ENCODE measurements around the gene UPK3A. TPM values are rescaled to one million over a fixed set of nuclear protein-coding genes. Genes with fewer than 3 reads are reported as not detected.
A peak's percentile ranks its signal among the peaks of the same experiment; 100 is the strongest.

Gene UPK3A
- total and polyA plus RNA-seq, 2 experiments from 2014 or later = 0.47 TPM; not detected in 1

DNA sequence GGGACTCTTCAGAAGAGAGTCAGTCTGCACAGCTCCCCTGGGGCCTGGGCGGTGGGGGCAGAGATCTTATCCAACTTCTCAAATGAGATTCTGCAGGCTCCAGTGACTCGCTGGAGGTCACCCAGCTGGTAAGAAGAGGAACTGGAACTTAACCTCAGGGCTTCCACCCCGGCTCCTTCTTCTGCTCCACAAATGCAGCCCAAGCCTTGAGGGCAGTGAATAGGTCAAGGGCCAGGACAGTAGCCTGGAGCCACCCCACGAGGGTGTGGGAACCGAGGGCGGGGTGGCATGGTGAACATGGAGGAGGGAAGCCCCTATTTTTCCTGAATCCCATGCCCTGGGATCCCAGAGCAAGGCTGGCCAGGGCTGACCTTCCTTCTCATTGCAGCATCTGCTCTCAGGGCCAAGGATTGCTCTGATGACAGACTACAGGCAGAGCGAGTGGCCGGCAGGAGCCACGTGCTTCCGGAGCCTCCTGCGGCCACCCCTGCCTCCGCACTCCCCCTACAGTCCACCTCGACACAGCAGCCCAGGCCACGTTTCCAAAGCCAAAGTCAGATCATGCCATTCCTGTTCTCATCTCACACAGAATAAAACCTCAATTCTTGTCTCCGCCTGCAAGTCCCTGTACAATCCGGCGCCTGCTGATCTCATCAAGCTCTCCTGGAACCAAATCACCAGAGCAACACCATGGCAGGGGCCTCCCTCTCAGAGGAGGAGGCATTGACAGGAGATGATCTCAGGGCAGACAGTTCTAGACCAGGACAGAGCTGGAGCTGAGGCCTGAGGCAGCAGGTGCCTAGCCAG lies 21.1 kb upstream of the UPK3A start:
- Mint-ChIP-seq H3K36me3 (ENCODE audit: low read depth) (no peaks in the 10 kb centered on the region), H3K4me3 (no peak overlapping the region; the same call in 2 of the 3 replicates), H3K9me3 (no peaks in the 10 kb centered on the region), H3K27me3 (ENCODE audit: insufficient read depth, low read depth, poor library complexity) (peaks cover 19% of the 10 kb centered on the region), H3K27ac (no peak overlapping the region), H3K4me1 (peaks cover 8% of the 10 kb centered on the region)
- Histone ChIP-seq H3K4me3 (no peak overlapping the region), H3K9me2 (ENCODE audit: insufficient read depth) (no peaks in the 10 kb centered on the region), H3F3A (replicated peaks; ENCODE audit: low read depth) (0 out of 2 replicates have a peak, but pooled peaks cover 6% of the 10 kb centered on the region), H2AFZ (peak overlapping the region; percentile 92), H3K36me3 (ENCODE audit: insufficient read depth) (no peaks in the 10 kb centered on the region), H3K4me1 (ENCODE audit: insufficient read depth) (peaks cover 3% of the 10 kb centered on the region; the same call in 1 of the 2 replicates), H3K27me3 (ENCODE audit: insufficient read depth) (peaks cover 5% of the 10 kb centered on the region; the same call in 1 of the 2 replicates), H4K20me1 (replicated peaks; ENCODE audit: insufficient read depth) (no peaks in the 10 kb centered on the region), H3K27ac (ENCODE audit: low read depth) (no peak overlapping the region), H3K4me2 (no peak overlapping the region), H3K79me2 (replicated peaks; ENCODE audit: insufficient read depth) (no peaks in the 10 kb centered on the region)
- ATAC-seq = peak; percentile 69
- DNase-seq (ENCODE audit: low spot score) = peak; percentile 85
- no peak for TF ChIP-seq EZH2 (IDR thresholded peaks at IDR 0.05; ENCODE audit: low read depth, unreplicated experiment)
- no peak for TF ChIP-seq ETS1 (IDR thresholded peaks at IDR 0.05)
- no peak for TF ChIP-seq ZNF462 (CRISPR knock-in tag; IDR thresholded peaks at IDR 0.05)
- TF ChIP-seq EZH2phosphoT487 (IDR thresholded peaks at IDR 0.05; ENCODE audit: unreplicated experiment) = no peak
- TF ChIP-seq POLR2AphosphoS5 (IDR thresholded peaks at IDR 0.05; ENCODE audit: low read depth) = no peak
- TF ChIP-seq CREB1 (CRISPR knock-in tag; IDR thresholded peaks at IDR 0.05; ENCODE audit: low read depth) = 0 out of 2 replicates have a peak, but pooled peaks have one; percentile 18
- no peak for TF ChIP-seq JUNB (IDR thresholded peaks at IDR 0.05; ENCODE audit: unreplicated experiment)
- TF ChIP-seq ZNF114 (CRISPR knock-in tag; IDR thresholded peaks at IDR 0.05) = no peak
- TF ChIP-seq, protein P1, sequence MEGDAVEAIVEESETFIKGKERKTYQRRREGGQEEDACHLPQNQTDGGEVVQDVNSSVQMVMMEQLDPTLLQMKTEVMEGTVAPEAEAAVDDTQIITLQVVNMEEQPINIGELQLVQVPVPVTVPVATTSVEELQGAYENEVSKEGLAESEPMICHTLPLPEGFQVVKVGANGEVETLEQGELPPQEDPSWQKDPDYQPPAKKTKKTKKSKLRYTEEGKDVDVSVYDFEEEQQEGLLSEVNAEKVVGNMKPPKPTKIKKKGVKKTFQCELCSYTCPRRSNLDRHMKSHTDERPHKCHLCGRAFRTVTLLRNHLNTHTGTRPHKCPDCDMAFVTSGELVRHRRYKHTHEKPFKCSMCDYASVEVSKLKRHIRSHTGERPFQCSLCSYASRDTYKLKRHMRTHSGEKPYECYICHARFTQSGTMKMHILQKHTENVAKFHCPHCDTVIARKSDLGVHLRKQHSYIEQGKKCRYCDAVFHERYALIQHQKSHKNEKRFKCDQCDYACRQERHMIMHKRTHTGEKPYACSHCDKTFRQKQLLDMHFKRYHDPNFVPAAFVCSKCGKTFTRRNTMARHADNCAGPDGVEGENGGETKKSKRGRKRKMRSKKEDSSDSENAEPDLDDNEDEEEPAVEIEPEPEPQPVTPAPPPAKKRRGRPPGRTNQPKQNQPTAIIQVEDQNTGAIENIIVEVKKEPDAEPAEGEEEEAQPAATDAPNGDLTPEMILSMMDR (conservative IDR thresholded peaks at IDR 0.05; ENCODE audit: low read depth in 2 of 2) = peak; percentile 57 to 85
- TF ChIP-seq ZNF331 (CRISPR knock-in tag; IDR thresholded peaks at IDR 0.05; ENCODE audit: low read depth) = no peak
- no peak for TF ChIP-seq REST (IDR thresholded peaks at IDR 0.05; ENCODE audit: unreplicated experiment)
- TF ChIP-seq NANOG (IDR thresholded peaks at IDR 0.05; ENCODE audit: borderline replicate concordance) = no peak
- no peak for TF ChIP-seq STAT1 (IDR thresholded peaks at IDR 0.05; ENCODE audit: unreplicated experiment)

Measured in GM23338 (cell line).